Activated T-helper 17 cell treated with anti-CD3 and anti-CD28 coated beads, Interleukin-2, amount 50 U/mL, for 72 hours (primary cell): Measurements from ENCODE around the gene GPR21. TPM values are rescaled to one million over a fixed set of nuclear protein-coding genes. Genes with fewer than 3 reads are reported as not detected.

Experiments used
- ATAC-seq: fragments of 150-1000 bp; cut with Tn5 transposase; replicated peaks from 2 replicates; pipeline ENCODE4 v1.10.0; 2021; ENCODE audit warnings: mild to moderate bottlenecking, moderate library complexity
- H3K27ac Mint-ChIP-seq: one replicate; pipeline ENCODE4 v1.8.0; 2022; ENCODE audit warnings: mixed read lengths
- H3K27me3 Mint-ChIP-seq: one replicate; pipeline ENCODE4 v1.8.0; 2022; ENCODE audit warnings: mixed read lengths
- H3K36me3 Mint-ChIP-seq: one replicate; pipeline ENCODE4 v1.8.0; 2022; ENCODE audit warnings: low read depth, mild to moderate bottlenecking, mixed read lengths
- H3K4me1 Mint-ChIP-seq: one replicate; pipeline ENCODE4 v1.8.0; 2022; ENCODE audit warnings: mixed read lengths
- H3K4me3 Mint-ChIP-seq: one replicate; pipeline ENCODE4 v1.8.0; 2022; ENCODE audit warnings: mild to moderate bottlenecking, mixed read lengths
- H3K9me3 Mint-ChIP-seq: one replicate; pipeline ENCODE4 v1.8.0; 2022; ENCODE audit warnings: mixed read lengths
- total RNA-seq, 2 donors: library from RNA; stranded (reverse); gene quantifications; one replicate each; pipeline ENCODE4 v1.2.3, GENCODE V29; 2022

The GPR21 gene
- total RNA-seq, 2 donors from 2014 or later, result 0.95 to 1.5 TPM

GRCh38 chr9:123016631-123017030, 16.8 kb upstream of the GPR21 start:
- Mint-ChIP-seq H3K36me3 (peaks cover 89% of the 10 kb centered on the region), H3K27ac (no peak overlapping the region), H3K4me3 (no peak overlapping the region), H3K27me3 (no peaks in the 10 kb centered on the region), H3K9me3 (no peaks in the 10 kb centered on the region), H3K4me1 (no peaks in the 10 kb centered on the region)
- ATAC-seq, result no peak

GRCh38 chr9:123020796-123021195, 12.7 kb upstream of the GPR21 start:
- H3K36me3 Mint-ChIP-seq, result peaks cover 88% of the 10 kb centered on the region

GRCh38 chr9:123026425-123026824, 7.0 kb upstream of the GPR21 start:
- H3K4me3 Mint-ChIP-seq, result no peak overlapping the region
- no peak for ATAC-seq
- H3K4me1 Mint-ChIP-seq, result no peaks in the 10 kb centered on the region
- no peak overlapping the region for H3K27ac Mint-ChIP-seq
- H3K36me3 Mint-ChIP-seq, result peaks cover 86% of the 10 kb centered on the region
- no peaks in the 10 kb centered on the region for H3K9me3 Mint-ChIP-seq
- H3K27me3 Mint-ChIP-seq, result no peaks in the 10 kb centered on the region

More at GRCh38 chr9:123020796-123021195, 12.7 kb upstream of the GPR21 start:
- no peaks in the 10 kb centered on the region for H3K27me3 Mint-ChIP-seq
- no peaks in the 10 kb centered on the region for H3K9me3 Mint-ChIP-seq
- H3K4me1 Mint-ChIP-seq, result no peaks in the 10 kb centered on the region
- H3K27ac Mint-ChIP-seq, result no peak overlapping the region
- no peak for ATAC-seq
- H3K4me3 Mint-ChIP-seq, result no peak overlapping the region

- no peaks in the 10 kb centered on the region for H3K27me3 Mint-ChIP-seq
- peaks cover 78% of the 10 kb centered on the region for H3K36me3 Mint-ChIP-seq
- H3K9me3 Mint-ChIP-seq, result no peaks in the 10 kb centered on the region
- H3K4me1 Mint-ChIP-seq, result no peaks in the 10 kb centered on the region
- no peak overlapping the region for H3K27ac Mint-ChIP-seq
- no peak for ATAC-seq
- no peak overlapping the region for H3K4me3 Mint-ChIP-seq
Measured at GRCh38 chr9:123027517-123027916, 6.0 kb upstream of the GPR21 start.

- H3K36me3 Mint-ChIP-seq, result peaks cover 72% of the 10 kb centered on the region
- H3K4me1 Mint-ChIP-seq, result no peaks in the 10 kb centered on the region
- no peak overlapping the region for H3K27ac Mint-ChIP-seq
- H3K9me3 Mint-ChIP-seq, result no peaks in the 10 kb centered on the region
- no peak overlapping the region for H3K4me3 Mint-ChIP-seq
- no peaks in the 10 kb centered on the region for H3K27me3 Mint-ChIP-seq
- ATAC-seq, result no peak
Measured at GRCh38 chr9:123028136-123028535, 5.3 kb upstream of the GPR21 start.

- Mint-ChIP-seq H3K9me3 (no peaks in the 10 kb centered on the region), H3K4me1 (no peaks in the 10 kb centered on the region), H3K27me3 (no peaks in the 10 kb centered on the region), H3K36me3 (peaks cover 70% of the 10 kb centered on the region), H3K27ac (no peak overlapping the region), H3K4me3 (no peak overlapping the region)
- ATAC-seq, result no peak
Measured at GRCh38 chr9:123028973-123029372, 4.5 kb upstream of the GPR21 start.

GRCh38 chr9:123031963-123032362, 1.5 kb upstream of the GPR21 start:
- Mint-ChIP-seq H3K4me1 (peaks cover 3% of the 10 kb centered on the region), H3K4me3 (no peak overlapping the region), H3K9me3 (no peaks in the 10 kb centered on the region), H3K27me3 (no peaks in the 10 kb centered on the region), H3K36me3 (peaks cover 72% of the 10 kb centered on the region), H3K27ac (no peak overlapping the region)
- no peak for ATAC-seq

GRCh38 chr9:123033864-123034601, 566 bp downstream of the GPR21 start:
- H3K4me3 Mint-ChIP-seq, result no peak overlapping the region
- H3K36me3 Mint-ChIP-seq, result peaks cover 63% of the 10 kb centered on the region
- no peaks in the 10 kb centered on the region for H3K9me3 Mint-ChIP-seq
- no peaks in the 10 kb centered on the region for H3K27me3 Mint-ChIP-seq
- peaks cover 4% of the 10 kb centered on the region for H3K4me1 Mint-ChIP-seq
- no peak overlapping the region for H3K27ac Mint-ChIP-seq
- no peak for ATAC-seq

- no peak overlapping the region for H3K4me3 Mint-ChIP-seq
- peaks cover 54% of the 10 kb centered on the region for H3K36me3 Mint-ChIP-seq
- H3K4me1 Mint-ChIP-seq, result peaks cover 4% of the 10 kb centered on the region
- no peak overlapping the region for H3K27ac Mint-ChIP-seq
- no peak for ATAC-seq
- no peaks in the 10 kb centered on the region for H3K27me3 Mint-ChIP-seq
- H3K9me3 Mint-ChIP-seq, result no peaks in the 10 kb centered on the region
Measured at GRCh38 chr9:123034881-123035510, 1.5 kb downstream of the GPR21 start.

GRCh38 chr9:123035791-123036190, 2.3 kb downstream of the GPR21 start:
- H3K4me1 Mint-ChIP-seq, result peaks cover 4% of the 10 kb centered on the region
- ATAC-seq, result no peak
- H3K36me3 Mint-ChIP-seq, result peaks cover 54% of the 10 kb centered on the region
- H3K4me3 Mint-ChIP-seq, result no peak overlapping the region
- H3K27ac Mint-ChIP-seq, result no peak overlapping the region
- no peaks in the 10 kb centered on the region for H3K27me3 Mint-ChIP-seq
- H3K9me3 Mint-ChIP-seq, result no peaks in the 10 kb centered on the region

- Mint-ChIP-seq H3K36me3 (peaks cover 54% of the 10 kb centered on the region), H3K27ac (no peak overlapping the region), H3K4me3 (no peak overlapping the region), H3K9me3 (peaks cover under 1% of the 10 kb centered on the region), H3K4me1 (peaks cover 4% of the 10 kb centered on the region), H3K27me3 (no peaks in the 10 kb centered on the region)
- ATAC-seq, result no peak
Measured at GRCh38 chr9:123036893-123037545, 3.6 kb downstream of the GPR21 start.

GRCh38 chr9:123039617-123040219, 6.3 kb downstream of the GPR21 start:
- ATAC-seq, result no peak
- H3K4me1 Mint-ChIP-seq, result peaks cover 4% of the 10 kb centered on the region

GRCh38 chr9:123040801-123041200, 7.3 kb downstream of the GPR21 start:
- H3K4me1 Mint-ChIP-seq, result peaks cover 4% of the 10 kb centered on the region
- no peak for ATAC-seq
- H3K36me3 Mint-ChIP-seq, result peaks cover 46% of the 10 kb centered on the region
- H3K9me3 Mint-ChIP-seq, result peaks cover 4% of the 10 kb centered on the region
- no peak overlapping the region for H3K27ac Mint-ChIP-seq
- no peaks in the 10 kb centered on the region for H3K27me3 Mint-ChIP-seq
- H3K4me3 Mint-ChIP-seq, result no peak overlapping the region

More at GRCh38 chr9:123039617-123040219, 6.3 kb downstream of the GPR21 start:
- no peaks in the 10 kb centered on the region for H3K27me3 Mint-ChIP-seq
- H3K36me3 Mint-ChIP-seq, result peaks cover 57% of the 10 kb centered on the region
- H3K9me3 Mint-ChIP-seq, result peaks cover 4% of the 10 kb centered on the region
- no peak overlapping the region for H3K4me3 Mint-ChIP-seq
- no peak overlapping the region for H3K27ac Mint-ChIP-seq

GRCh38 chr9:123041489-123041888, 8.0 kb downstream of the GPR21 start:
- H3K27ac Mint-ChIP-seq, result no peak overlapping the region
- no peaks in the 10 kb centered on the region for H3K27me3 Mint-ChIP-seq
- peaks cover 40% of the 10 kb centered on the region for H3K36me3 Mint-ChIP-seq
- no peak overlapping the region for H3K4me3 Mint-ChIP-seq
- H3K4me1 Mint-ChIP-seq, result peaks cover 4% of the 10 kb centered on the region
- H3K9me3 Mint-ChIP-seq, result peaks cover 4% of the 10 kb centered on the region
- no peak for ATAC-seq
